Peyer's patch (tissue), 4 donors: ENCODE measurements around the gene REPIN1.

Source experiments
- CTCF ChIP-seq, 6 experiments: fragments of 450-650 bp in 4 of 6; fragments of 200-600 bp in 2 of 6; sonication (generic) in 1 of 6; IDR thresholded peaks; one replicate each; pipeline ENCODE4 v1.5.1; 2017 to 2019; ENCODE audit warnings: antibody characterized with exemption in 6 of 6, mild to moderate bottlenecking in 3 of 6, moderate library complexity in 1 of 6
- POLR2A ChIP-seq, 2 donors: fragments of 450-650 bp; IDR thresholded peaks; one replicate each; pipeline ENCODE4 v1.5.1; 2017; ENCODE audit warnings: antibody characterized with exemption in 2 of 2, mild to moderate bottlenecking in 2 of 2, moderate library complexity in 2 of 2

DNA sequence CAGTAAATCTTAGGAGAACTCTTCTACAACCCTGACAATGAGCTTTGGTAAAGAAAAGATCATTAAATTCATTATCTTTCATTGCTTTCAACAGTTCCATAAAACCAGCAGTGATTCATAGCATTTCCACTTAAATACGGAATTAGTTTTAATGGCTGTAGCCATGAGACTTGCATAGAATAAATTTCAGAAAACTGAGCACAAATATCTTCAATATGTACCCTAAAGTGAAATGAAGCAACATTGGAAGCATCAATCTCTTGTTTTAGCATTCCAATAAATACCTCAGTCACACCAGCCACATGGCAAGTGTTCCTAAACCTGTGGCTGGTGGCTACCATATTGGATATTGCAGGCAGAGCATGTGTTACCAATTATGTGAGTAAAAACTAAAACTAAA lies 23.6 kb upstream of the REPIN1 start:
- TF ChIP-seq CTCF (IDR thresholded peaks at IDR 0.05) (no peak), POLR2A (IDR thresholded peaks at IDR 0.05) (no peak)
